Measurements from ENCODE around the gene NADSYN1. TPM values are rescaled to one million over a fixed set of nuclear protein-coding genes. Genes with fewer than 3 reads are reported as not detected.
"Not testable (repeated sequence)": the region's sequence is repeated elsewhere in the genome, so short reads cannot be mapped to it uniquely, and the experiment has no call there.

Gene NADSYN1
- total and polyA plus RNA-seq, 2 experiments from 2014 or later = 35.6 to 54.9 TPM

- no peak for TF ChIP-seq ZNF462 (CRISPR knock-in tag; IDR thresholded peaks at IDR 0.05)
- TF ChIP-seq NANOG (IDR thresholded peaks at IDR 0.05; ENCODE audit: borderline replicate concordance) = no peak
- no peak for TF ChIP-seq CTCF (conservative IDR thresholded peaks at IDR 0.05; ENCODE audit: low read depth in 2 of 2)
- TF ChIP-seq JUNB (IDR thresholded peaks at IDR 0.05; ENCODE audit: unreplicated experiment) = no peak
- TF ChIP-seq POLR2AphosphoS5 (IDR thresholded peaks at IDR 0.05; ENCODE audit: low read depth) = no peak
- no peak for TF ChIP-seq CREB1 (CRISPR knock-in tag; IDR thresholded peaks at IDR 0.05; ENCODE audit: low read depth)
- no peak for TF ChIP-seq EZH2phosphoT487 (IDR thresholded peaks at IDR 0.05; ENCODE audit: unreplicated experiment)
- TF ChIP-seq ZNF114 (CRISPR knock-in tag; IDR thresholded peaks at IDR 0.05) = no peak
These were observed 31.5 kb upstream of the NADSYN1 start (continued) for GRCh38 chr11:71421392-71421950.

- H3K9me2 ChIP-seq (ENCODE audit: insufficient read depth); H3K9me3 Mint-ChIP-seq; H3K4me3 Mint-ChIP-seq; H3K36me3 Mint-ChIP-seq (ENCODE audit: low read depth); H3K79me2 ChIP-seq (replicated peaks; ENCODE audit: insufficient read depth); H3K27me3 ChIP-seq (ENCODE audit: insufficient read depth); DNase-seq (ENCODE audit: low spot score); H3K27ac ChIP-seq (ENCODE audit: low read depth); ATAC-seq; H3K4me1 Mint-ChIP-seq; H3F3A ChIP-seq (replicated peaks; ENCODE audit: low read depth); H3K36me3 ChIP-seq (ENCODE audit: insufficient read depth); H2AFZ ChIP-seq; H3K4me2 ChIP-seq; H3K4me3 ChIP-seq; H3K27ac Mint-ChIP-seq; H4K20me1 ChIP-seq (replicated peaks; ENCODE audit: insufficient read depth); H3K4me1 ChIP-seq (ENCODE audit: insufficient read depth): not testable (repeated sequence)
- H3K27me3 Mint-ChIP-seq (ENCODE audit: insufficient read depth, low read depth, poor library complexity) = peaks cover 12% of the 10 kb centered on the region
These were observed 30.7 kb upstream of the NADSYN1 start for GRCh38 chr11:71422318-71422717.

Measured in GM23338 (cell line).